Measurements from ENCODE around the gene SHB. TPM values are rescaled to one million over a fixed set of nuclear protein-coding genes. Genes with fewer than 3 reads are reported as not detected.

The SHB gene
- total and polyA plus RNA-seq, 2 of the 8 experiments (the other 6 are each of a cell fraction or from before 2014, with no cell fraction given) = 4.1 to 12.6 TPM

DNA sequence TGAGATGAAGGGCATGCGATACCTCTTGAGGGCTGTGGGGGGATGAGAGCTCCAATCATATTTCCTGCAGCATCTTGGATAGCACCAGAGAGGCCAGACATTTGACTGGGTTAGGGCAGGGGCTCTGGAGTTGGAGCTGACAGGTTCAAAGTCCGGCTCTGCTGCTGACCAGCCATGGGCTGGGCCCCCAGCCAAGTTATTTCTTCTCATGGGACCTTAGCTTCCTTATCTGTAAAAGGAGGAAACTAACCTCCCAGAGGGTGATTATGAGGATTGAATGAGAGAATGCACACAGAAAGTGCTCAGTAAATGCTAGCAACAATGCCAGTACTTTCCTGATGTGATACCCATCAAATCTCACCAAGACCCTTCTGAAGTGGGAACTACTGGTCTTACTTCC, 99.9 kb downstream of the SHB start:
- H3K9me3 ChIP-seq (ENCODE audit: insufficient read depth in 2 of 2, low read depth in 1 of 2, low read length in 1 of 2) = no peaks in the 10 kb centered on the region
- H4K91ac ChIP-seq (replicated peaks; ENCODE audit: insufficient read length, low read length) = no peak overlapping the region
- H3K4me1 ChIP-seq (replicated peaks in 1 of 4; ENCODE audit: control insufficient read depth in 3 of 4, insufficient read depth in 4 of 4, low read length in 3 of 4) = no peaks in the 10 kb centered on the region; a peak in 1 of 7 replicates
- no peak overlapping the region for H3K4ac ChIP-seq (replicated peaks; ENCODE audit: insufficient read length, low read depth, low read length)
- no peak overlapping the region for H3K9ac ChIP-seq (replicated peaks in 1 of 4; ENCODE audit: extremely low read depth in 1 of 4, low read depth in 3 of 4, low read length in 3 of 4)
- no peak overlapping the region for H3K56ac ChIP-seq (replicated peaks; ENCODE audit: insufficient read length, low read depth, low read length)
- peaks cover 0 to 3% (median 0%) of the 10 kb centered on the region in 4 experiments; a peak in 2 of 8 replicates for H3K36me3 ChIP-seq (ENCODE audit: control insufficient read depth in 2 of 4, insufficient read depth in 4 of 4, low read length in 3 of 4)
- CTCF ChIA-PET (ENCODE audit: partially characterized antibody) = interaction anchor here (0.6 to 1.9 kb wide), 9 partner anchors 11 to 291 kb away, joined by 3 to 9 read pairs (median 4); no protein-coding TSS in a partner anchor
- peaks cover 0 to 5% of the 10 kb centered on the region in 2 experiments for H4K20me1 ChIP-seq (replicated peaks in 1 of 2; ENCODE audit: control insufficient read depth in 1 of 2, insufficient read depth in 2 of 2, low read length in 2 of 2)
- no peak overlapping the region for H3K27ac ChIP-seq (ENCODE audit: low read depth, low read length)
- H2BK120ac ChIP-seq (replicated peaks; ENCODE audit: low read depth, low read length) = no peak overlapping the region
- no peak overlapping the region for H3K14ac ChIP-seq (ENCODE audit: insufficient read length)
- no peak overlapping the region for H2AFZ ChIP-seq (ENCODE audit: low read length)
- no peak overlapping the region for H4K8ac ChIP-seq (ENCODE audit: extremely low read depth, insufficient read depth, low read length)
- H3K79me2 ChIP-seq (ENCODE audit: control insufficient read depth in 1 of 2, insufficient read depth in 2 of 2, low read length in 2 of 2) = no peaks in the 10 kb centered on the region
- H3K4me2 ChIP-seq (ENCODE audit: insufficient read depth in 1 of 2, low read depth in 2 of 2, low read length in 2 of 2) = no peak overlapping the region
- H3K27me3 ChIP-seq (replicated peaks in 1 of 4; ENCODE audit: control insufficient read depth in 3 of 4, extremely low read depth in 1 of 4, insufficient read depth in 3 of 4, low read length in 3 of 4) = no peaks in the 10 kb centered on the region
- DNase-seq (ENCODE audit: low read depth in 1 of 2, low spot score in 2 of 2) = no peak
- no peak overlapping the region for H2BK20ac ChIP-seq (ENCODE audit: low read length)
- no peaks in the 10 kb centered on the region for H3K79me1 ChIP-seq (ENCODE audit: low read depth, low read length)
- H4K5ac ChIP-seq (ENCODE audit: insufficient read length, low read depth, low read length) = no peak overlapping the region
- POLR2A ChIA-PET (ENCODE audit: partially characterized antibody) = interaction anchor here (1.9 kb wide), 1 partner anchor 10 kb away, joined by 6 read pairs; no protein-coding TSS in a partner anchor
- H3K18ac ChIP-seq (ENCODE audit: extremely low read depth, low read length) = no peak overlapping the region
- no peak overlapping the region for H2BK5ac ChIP-seq (ENCODE audit: low read depth, low read length)
- 90% methylated on average over 2 of the region's 2 CpGs; no CpG with 5 or more reads in 1 of the 2 experiments for WGBS, 2 experiments (ENCODE audit: extremely low coverage in 1 of 2, insufficient coverage in 1 of 2, insufficient read length in 1 of 2, insufficient replicate concordance in 2 of 2, low coverage in 1 of 2, low lambda C conversion rate in 2 of 2, missing lambda C conversion rate in 1 of 2)
- H3K23me2 ChIP-seq (ENCODE audit: low read depth, low read length) = no peaks in the 10 kb centered on the region
- H2BK12ac ChIP-seq (ENCODE audit: low read depth, low read length) = no peak overlapping the region
- H2BK15ac ChIP-seq (ENCODE audit: low read length) = no peak overlapping the region
- no peak for FAIRE-seq
- H3K23ac ChIP-seq (ENCODE audit: insufficient read length) = no peak overlapping the region
- H2AK5ac ChIP-seq (ENCODE audit: low read depth, low read length) = no peak overlapping the region
- H3K4me3 ChIP-seq (ENCODE audit: extremely low read depth in 1 of 4, insufficient read depth in 2 of 4, low read depth in 3 of 4, low read length in 4 of 4) = no peak overlapping the region
- no peak for TF ChIP-seq JUN (IDR thresholded peaks at IDR 0.05; ENCODE audit: low read depth, low read length)
- TF ChIP-seq, protein P1, sequence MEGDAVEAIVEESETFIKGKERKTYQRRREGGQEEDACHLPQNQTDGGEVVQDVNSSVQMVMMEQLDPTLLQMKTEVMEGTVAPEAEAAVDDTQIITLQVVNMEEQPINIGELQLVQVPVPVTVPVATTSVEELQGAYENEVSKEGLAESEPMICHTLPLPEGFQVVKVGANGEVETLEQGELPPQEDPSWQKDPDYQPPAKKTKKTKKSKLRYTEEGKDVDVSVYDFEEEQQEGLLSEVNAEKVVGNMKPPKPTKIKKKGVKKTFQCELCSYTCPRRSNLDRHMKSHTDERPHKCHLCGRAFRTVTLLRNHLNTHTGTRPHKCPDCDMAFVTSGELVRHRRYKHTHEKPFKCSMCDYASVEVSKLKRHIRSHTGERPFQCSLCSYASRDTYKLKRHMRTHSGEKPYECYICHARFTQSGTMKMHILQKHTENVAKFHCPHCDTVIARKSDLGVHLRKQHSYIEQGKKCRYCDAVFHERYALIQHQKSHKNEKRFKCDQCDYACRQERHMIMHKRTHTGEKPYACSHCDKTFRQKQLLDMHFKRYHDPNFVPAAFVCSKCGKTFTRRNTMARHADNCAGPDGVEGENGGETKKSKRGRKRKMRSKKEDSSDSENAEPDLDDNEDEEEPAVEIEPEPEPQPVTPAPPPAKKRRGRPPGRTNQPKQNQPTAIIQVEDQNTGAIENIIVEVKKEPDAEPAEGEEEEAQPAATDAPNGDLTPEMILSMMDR (IDR thresholded peaks at IDR 0.05; ENCODE audit: control extremely low read depth in 1 of 3, insufficient read depth in 1 of 3, low read depth in 1 of 3, low read length in 3 of 3) = no peak
- TF ChIP-seq SIRT6 (IDR thresholded peaks at IDR 0.05; ENCODE audit: low read length) = no peak
- no peak for TF ChIP-seq TAF7 (optimal IDR thresholded peaks at IDR 0.05; ENCODE audit: borderline replicate concordance, low read depth, low read length)
- TF ChIP-seq CBX5 (IDR thresholded peaks at IDR 0.05; ENCODE audit: low read depth, low read length) = no peak
- TF ChIP-seq MAFK (IDR thresholded peaks at IDR 0.05; ENCODE audit: low read depth, low read length) = no peak
- TF ChIP-seq, protein P2, sequence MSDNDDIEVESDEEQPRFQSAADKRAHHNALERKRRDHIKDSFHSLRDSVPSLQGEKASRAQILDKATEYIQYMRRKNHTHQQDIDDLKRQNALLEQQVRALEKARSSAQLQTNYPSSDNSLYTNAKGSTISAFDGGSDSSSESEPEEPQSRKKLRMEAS (IDR thresholded peaks at IDR 0.05) = no peak
- no peak for TF ChIP-seq RBBP5 (IDR thresholded peaks at IDR 0.05; ENCODE audit: borderline replicate concordance, low read depth, low read length)
- TF ChIP-seq PHF8 (conservative IDR thresholded peaks at IDR 0.05; ENCODE audit: low read depth, low read length) = no peak
- TF ChIP-seq EP300 (IDR thresholded peaks at IDR 0.05; ENCODE audit: borderline replicate concordance in 1 of 2, low read depth in 2 of 2, low read length in 2 of 2) = no peak
- TF ChIP-seq POU5F1 (IDR thresholded peaks at IDR 0.05; ENCODE audit: low read depth, low read length) = no peak
